A549 treated with RU486 at 1 μM for 4 hours (cell line): ENCODE data around the gene CNPY3. TPM values are rescaled to one million over a fixed set of nuclear protein-coding genes. Genes with fewer than 3 reads are reported as not detected.

Experiments
- total RNA-seq: library from RNA; stranded (reverse); fragments of 200-300 nt; extraction: Qiagen RNA extraction; gene quantifications from 5 replicates; pipeline ENCODE4 v1.2.3, GENCODE V29; 2022; ENCODE audit warnings: low read depth

Gene CNPY3
- 36.6 to 45.7 TPM (median 42.7 TPM) in 5 replicates for total RNA-seq

GRCh38 chr6:42928986-42929820, at the start of gene CNPY3:
Gene CNPY3, plus strand, starts transcription at chr6:42929480. Its CDS starts 91 bp downstream, at chr6:42929571.

DNA sequence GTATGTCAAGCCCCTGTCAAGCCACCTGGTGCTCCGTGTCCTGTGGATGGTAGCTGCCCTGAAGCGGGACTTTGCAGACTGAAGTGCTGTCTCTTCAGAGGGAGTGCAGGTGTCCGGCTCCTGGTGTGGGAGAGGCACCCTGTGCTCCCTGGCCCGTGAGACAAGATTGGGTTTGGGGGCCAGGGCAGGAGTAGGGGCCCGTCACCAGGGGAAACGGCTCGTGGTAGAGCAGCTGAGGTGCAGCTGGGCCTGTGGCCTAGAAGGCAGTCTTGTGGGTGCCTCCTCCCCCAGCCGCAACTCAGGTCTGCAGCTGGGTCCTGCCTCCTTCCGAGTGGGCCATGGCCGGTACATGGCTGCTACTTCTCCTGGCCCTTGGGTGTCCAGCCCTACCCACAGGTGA, 13.5 kb upstream of the CNPY3 start, which contains the start of gene PTCRA:
PTCRA (plus strand) TSS at position 322 of the 400 bp plus-strand sequence; CDS start at position 339, 17 bp downstream.

GRCh38 chr6:42960243-42961019, 31.2 kb downstream of the CNPY3 start, which contains the start of gene GNMT:
Gene GNMT, plus strand, starts transcription at chr6:42960754. Its CDS starts 14 bp downstream, at chr6:42960768.

GRCh38 chr6:42978839-42979522, 49.7 kb downstream of the CNPY3 start, which contains the start of gene PEX6:
Gene PEX6, minus strand, starts transcription at chr6:42979181. Its CDS starts 31 bp downstream, at chr6:42979150.

GRCh38 chr6:42984001-42984923, 55.0 kb downstream of the CNPY3 start, which contains the start of gene PPP2R5D:
Gene PPP2R5D, plus strand, starts transcription at chr6:42984570. Its CDS starts 108 bp downstream, at chr6:42984678.

Other genes starting within 250 kb of the CNPY3 start
- gene PRPH2, start 206.9 kb upstream of the CNPY3 start, total RNA-seq, result not detected in 5 replicates
- gene TBCC, start 183.4 kb upstream of the CNPY3 start, total RNA-seq, result 13.8 to 18.5 TPM (median 17.0 TPM) in 5 replicates
- gene BICRAL, start 147.4 kb upstream of the CNPY3 start, total RNA-seq, result 2.2 to 3.3 TPM (median 3.1 TPM) in 5 replicates
- 68.4 to 100 TPM (median 71.5 TPM) in 5 replicates for gene RPL7L1, start 49.9 kb upstream of the CNPY3 start, total RNA-seq
- not detected in 5 replicates for gene PTCRA, start 13.4 kb upstream of the CNPY3 start, total RNA-seq
- gene GNMT, start 31.3 kb downstream of the CNPY3 start, total RNA-seq, result 0.18 to 0.24 TPM (median 0.19 TPM) in 3 of 5 replicates, not detected in the others
- gene PEX6, start 49.7 kb downstream of the CNPY3 start, total RNA-seq, result 5.0 to 9.2 TPM (median 7.5 TPM) in 5 replicates
- 25.0 to 28.8 TPM (median 26.9 TPM) in 5 replicates for gene PPP2R5D, start 55.1 kb downstream of the CNPY3 start, total RNA-seq
- 90.8 to 113 TPM (median 93.1 TPM) in 5 replicates for gene MEA1, start 84.5 kb downstream of the CNPY3 start, total RNA-seq
- gene KLHDC3, start 84.8 kb downstream of the CNPY3 start, total RNA-seq, result 26.1 to 32.1 TPM (median 30.4 TPM) in 5 replicates
- gene RRP36, start 92.1 kb downstream of the CNPY3 start, total RNA-seq, result 67.5 to 87.2 TPM (median 72.5 TPM) in 5 replicates
- 5.9 to 8.0 TPM (median 7.1 TPM) in 5 replicates for gene CUL7, start 124.4 kb downstream of the CNPY3 start, total RNA-seq
- gene MRPL2, start 130.0 kb downstream of the CNPY3 start, total RNA-seq, result 55.2 to 71.0 TPM (median 62.7 TPM) in 5 replicates
- 5.6 to 8.1 TPM (median 7.2 TPM) in 5 replicates for gene KLC4, start 130.2 kb downstream of the CNPY3 start, total RNA-seq
- gene PTK7, start 146.8 kb downstream of the CNPY3 start, total RNA-seq, result 4.1 to 5.1 TPM (median 4.4 TPM) in 5 replicates
- gene SRF, start 241.8 kb downstream of the CNPY3 start, total RNA-seq, result 12.3 to 18.7 TPM (median 17.9 TPM) in 5 replicates